Kidney capillary endothelial cell (primary cell): ENCODE measurements around the gene IL1RAPL1.

Experiments
- DNase-seq: peaks from one replicate; pipeline ENCODE4 v3.0.0-alpha.2; 2018; ENCODE audit warnings: low spot score

The IL1RAPL1 gene

GRCh38 chrX:29432534-29432933 lies 845.3 kb downstream of the IL1RAPL1 start:
- no peak for DNase-seq

- no peak for DNase-seq
Measured at GRCh38 chrX:29434939-29435338, 847.7 kb downstream of the IL1RAPL1 start.

GRCh38 chrX:29435396-29435795 lies 848.1 kb downstream of the IL1RAPL1 start:
- no peak for DNase-seq

GRCh38 chrX:29447867-29448266 lies 860.6 kb downstream of the IL1RAPL1 start:
- DNase-seq: no peak

- no peak for DNase-seq
Measured at GRCh38 chrX:29453333-29453732, 866.1 kb downstream of the IL1RAPL1 start.

GRCh38 chrX:29455702-29456101 lies 868.5 kb downstream of the IL1RAPL1 start:
- no peak for DNase-seq

GRCh38 chrX:29461039-29461438 lies 873.8 kb downstream of the IL1RAPL1 start:
- no peak for DNase-seq

GRCh38 chrX:29466456-29466855 lies 879.2 kb downstream of the IL1RAPL1 start:
- DNase-seq: no peak

- no peak for DNase-seq
Measured at GRCh38 chrX:29468911-29469494, 881.8 kb downstream of the IL1RAPL1 start.

- DNase-seq: no peak
Measured at GRCh38 chrX:29470030-29470429, 882.8 kb downstream of the IL1RAPL1 start.

GRCh38 chrX:29471829-29472228 lies 884.6 kb downstream of the IL1RAPL1 start:
- DNase-seq: no peak

GRCh38 chrX:29477878-29478277 lies 890.6 kb downstream of the IL1RAPL1 start:
- DNase-seq: no peak

GRCh38 chrX:29478336-29479069 lies 891.3 kb downstream of the IL1RAPL1 start:
- DNase-seq: peak; percentile 19

- no peak for DNase-seq
Measured at GRCh38 chrX:29487214-29487613, 900.0 kb downstream of the IL1RAPL1 start.

GRCh38 chrX:29487714-29488113 lies 900.5 kb downstream of the IL1RAPL1 start:
- DNase-seq: no peak

GRCh38 chrX:29488919-29489318 lies 901.7 kb downstream of the IL1RAPL1 start:
- no peak for DNase-seq

- DNase-seq: no peak
Measured at GRCh38 chrX:29490606-29491005, 903.4 kb downstream of the IL1RAPL1 start.

GRCh38 chrX:29491659-29492058 lies 904.4 kb downstream of the IL1RAPL1 start:
- no peak for DNase-seq

GRCh38 chrX:29496636-29497180 lies 909.5 kb downstream of the IL1RAPL1 start:
- DNase-seq: no peak

GRCh38 chrX:29506729-29507128 lies 919.5 kb downstream of the IL1RAPL1 start:
- no peak for DNase-seq

- DNase-seq: no peak
Measured at GRCh38 chrX:29518100-29518499, 930.9 kb downstream of the IL1RAPL1 start.

GRCh38 chrX:29528281-29528680 lies 941.0 kb downstream of the IL1RAPL1 start:
- no peak for DNase-seq

GRCh38 chrX:29530501-29530900 lies 943.3 kb downstream of the IL1RAPL1 start:
- no peak for DNase-seq

GRCh38 chrX:29531336-29531735 lies 944.1 kb downstream of the IL1RAPL1 start:
- DNase-seq: no peak
